Tibial artery (tissue), 4 donors: ENCODE data around the gene RBM26.
A peak's percentile ranks its signal among the peaks of the same experiment; 100 is the strongest.

Experiments
- DNase-seq, 2 donors: peaks; one replicate each; pipeline ENCODE4 v3.0.0-alpha.2; 2019
- H3K27ac ChIP-seq, 2 donors: fragments of 200-600 bp; sonication (generic) in 1 of 2; 1 replicate in 1 of 2; 2 replicates in 1 of 2; pipeline ENCODE4 v1.5.1; 2018 to 2019; ENCODE audit warnings: mild to moderate bottlenecking in 1 of 2
- H3K27me3 ChIP-seq, 2 donors: fragments of 200-600 bp; sonication (generic) in 1 of 2; one replicate each; pipeline versions ENCODE4 v1.5.1 to v1.6.0; 2016 to 2019
- H3K36me3 ChIP-seq, 3 donors: fragments of 200-600 bp; sonication (generic) in 2 of 3; one replicate each; pipeline ENCODE4 v1.5.1; 2016 to 2019; ENCODE audit warnings: mild to moderate bottlenecking in 2 of 3
- H3K4me1 ChIP-seq, 4 donors: fragments of 200-600 bp; sonication (generic) in 2 of 4; 1 replicate in 3 of 4; 2 replicates in 1 of 4; pipeline ENCODE4 v1.5.1; 2016 to 2019
- H3K4me3 ChIP-seq, 2 donors: fragments of 200-600 bp; sonication (generic) in 1 of 2; 1 replicate in 1 of 2; 2 replicates in 1 of 2; pipeline ENCODE4 v1.5.1; 2018 to 2019; ENCODE audit warnings: mild to moderate bottlenecking in 2 of 2
- H3K9me3 ChIP-seq, 3 donors: fragments of 200-600 bp; sonication (generic) in 1 of 3; one replicate each; pipeline ENCODE4 v1.5.1; 2016 to 2019
- intact Hi-C: fragments of 100-400 bp; cut with DNase I; formaldehyde crosslinking; loops from one replicate; pipeline ENCODE4 v1.15.0; 2023; ENCODE audit warnings: low total_unique reads
- TF ChIP-seq, protein P1 (sequence below), 2 experiments: fragments of 200-600 bp in 1 of 2; fragments of 450-650 bp in 1 of 2; IDR thresholded peaks; one replicate each; pipeline ENCODE4 v1.5.1; 2017 to 2019; ENCODE audit warnings: antibody characterized with exemption in 2 of 2, mild to moderate bottlenecking in 1 of 2, moderate library complexity in 1 of 2

Gene RBM26

DNA sequence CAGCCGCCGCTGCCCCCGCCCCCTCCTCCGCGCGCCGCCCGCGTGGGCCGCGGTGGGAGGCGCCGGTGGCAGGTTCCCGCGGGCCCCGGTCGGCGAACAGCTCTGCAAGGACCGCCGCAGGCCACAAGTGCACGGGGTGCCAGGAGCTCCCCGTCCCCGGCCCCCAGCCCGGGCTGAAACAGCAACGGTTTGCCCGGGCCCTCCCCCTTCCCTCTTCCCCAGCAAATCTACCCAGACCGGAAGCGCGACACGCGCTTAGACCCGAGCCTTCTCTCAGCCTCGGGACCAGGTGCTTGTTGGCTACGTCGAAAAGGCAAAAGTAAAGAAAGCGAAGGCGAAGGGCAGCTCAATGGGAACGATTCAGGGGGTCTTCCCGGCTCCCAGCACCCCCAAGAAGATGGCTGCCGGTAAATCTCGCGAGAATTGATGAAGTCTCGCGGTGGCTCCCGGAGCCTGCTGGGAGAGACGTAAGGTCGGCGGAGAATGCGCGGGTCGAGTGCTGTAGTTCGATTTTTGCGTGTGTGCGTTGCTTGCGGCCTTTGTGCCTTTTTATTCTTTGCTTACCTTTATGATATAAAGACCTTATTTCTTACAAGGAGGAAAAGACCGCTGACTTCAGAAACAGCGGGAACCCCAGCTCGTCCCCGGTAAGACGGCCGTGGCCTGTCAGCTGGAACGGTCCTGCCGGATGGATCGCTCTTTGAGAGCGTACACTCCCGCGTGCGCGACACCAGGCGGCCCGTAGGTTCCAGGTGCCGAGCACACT, at the start of gene RBM26:
TSS of gene RBM26 (minus strand) at position 425 of the 766 bp plus-strand sequence. CDS start 481 bp downstream, outside the sequence.
- Histone ChIP-seq H3K9me3 (no peaks in the 10 kb centered on the region), H3K4me1 (peaks cover 0 to 55% (median 28%) of the 10 kb centered on the region in 4 donors), H3K27ac (peak within 1 kb of the TSS; percentile 91 to 98), H3K4me3 (peak within 1 kb of the TSS; percentile 76 to 98), H3K27me3 (no peaks in the 10 kb centered on the region), H3K36me3 (no peaks in the 10 kb centered on the region)
- peak; percentile 94 to 96 for DNase-seq
- TF ChIP-seq, protein P1, sequence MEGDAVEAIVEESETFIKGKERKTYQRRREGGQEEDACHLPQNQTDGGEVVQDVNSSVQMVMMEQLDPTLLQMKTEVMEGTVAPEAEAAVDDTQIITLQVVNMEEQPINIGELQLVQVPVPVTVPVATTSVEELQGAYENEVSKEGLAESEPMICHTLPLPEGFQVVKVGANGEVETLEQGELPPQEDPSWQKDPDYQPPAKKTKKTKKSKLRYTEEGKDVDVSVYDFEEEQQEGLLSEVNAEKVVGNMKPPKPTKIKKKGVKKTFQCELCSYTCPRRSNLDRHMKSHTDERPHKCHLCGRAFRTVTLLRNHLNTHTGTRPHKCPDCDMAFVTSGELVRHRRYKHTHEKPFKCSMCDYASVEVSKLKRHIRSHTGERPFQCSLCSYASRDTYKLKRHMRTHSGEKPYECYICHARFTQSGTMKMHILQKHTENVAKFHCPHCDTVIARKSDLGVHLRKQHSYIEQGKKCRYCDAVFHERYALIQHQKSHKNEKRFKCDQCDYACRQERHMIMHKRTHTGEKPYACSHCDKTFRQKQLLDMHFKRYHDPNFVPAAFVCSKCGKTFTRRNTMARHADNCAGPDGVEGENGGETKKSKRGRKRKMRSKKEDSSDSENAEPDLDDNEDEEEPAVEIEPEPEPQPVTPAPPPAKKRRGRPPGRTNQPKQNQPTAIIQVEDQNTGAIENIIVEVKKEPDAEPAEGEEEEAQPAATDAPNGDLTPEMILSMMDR (IDR thresholded peaks at IDR 0.05) = peak in 1 of 2 experiments; percentile 15
- intact Hi-C loops = no loop called here

DNA sequence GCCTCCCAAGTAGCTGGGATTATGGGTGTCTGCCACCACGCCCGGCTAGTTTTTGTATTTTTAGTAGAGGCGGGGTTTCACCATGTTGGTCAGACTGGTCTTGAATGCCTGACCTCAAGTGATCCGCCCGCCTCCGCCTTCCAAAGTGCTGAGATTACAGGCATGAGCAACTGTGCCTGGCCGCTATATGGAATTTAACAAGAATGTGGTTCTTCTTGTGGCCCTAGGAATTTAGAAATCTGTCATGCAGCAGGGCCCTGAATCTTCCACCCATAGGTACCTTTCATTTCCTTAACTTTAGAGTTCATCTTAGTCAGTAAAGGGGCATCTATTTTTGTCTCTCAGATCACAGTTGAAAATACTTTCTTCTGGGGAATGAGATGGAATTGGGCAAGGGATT, 49.3 kb upstream of the RBM26 start:
- DNase-seq = no peak

DNA sequence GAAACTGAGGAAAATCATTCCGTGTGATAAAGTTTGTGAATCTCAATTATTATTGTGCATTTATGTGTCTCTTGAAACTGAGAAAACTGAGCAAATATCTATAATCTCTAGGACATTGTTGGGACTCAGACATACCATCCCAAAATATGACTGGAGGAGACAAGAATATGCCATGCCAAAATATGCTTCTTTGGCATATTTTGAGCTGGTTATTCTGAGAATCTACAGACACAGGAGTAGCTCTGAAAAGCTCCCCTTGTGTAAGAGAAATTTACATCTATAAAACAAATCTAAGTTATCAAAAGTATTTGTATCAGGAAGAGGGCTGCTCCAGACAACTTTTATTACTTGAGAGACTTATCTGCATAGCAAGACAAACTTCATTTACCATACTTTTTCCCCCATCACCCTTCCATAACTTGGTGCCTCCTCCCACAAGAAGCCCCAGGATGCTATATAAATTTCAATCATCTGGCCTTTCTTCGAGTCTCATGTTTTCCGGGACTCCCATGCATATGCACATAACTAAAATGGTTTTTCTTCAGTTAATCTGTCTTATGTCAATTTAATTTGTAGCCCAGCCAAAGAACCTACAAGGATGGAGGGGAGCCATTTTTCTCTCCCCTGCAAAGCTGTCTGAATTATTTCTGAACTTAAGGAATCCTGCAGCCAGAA, 46.3 kb upstream of the RBM26 start:
- intact Hi-C loops = no loop called here
- no peaks in the 10 kb centered on the region for H3K9me3 ChIP-seq
- H3K27ac ChIP-seq = no peak overlapping the region
- peaks cover 0 to 4% of the 10 kb centered on the region in 2 donors for H3K27me3 ChIP-seq
- no peak overlapping the region for H3K4me3 ChIP-seq
- TF ChIP-seq, protein P1 (IDR thresholded peaks at IDR 0.05) = no peak
- no peaks in the 10 kb centered on the region for H3K4me1 ChIP-seq
- no peak for DNase-seq
- no peaks in the 10 kb centered on the region for H3K36me3 ChIP-seq

More for the DNA sequence above, 49.3 kb upstream of the RBM26 start:
- Histone ChIP-seq H3K36me3 (no peaks in the 10 kb centered on the region), H3K9me3 (no peaks in the 10 kb centered on the region), H3K27me3 (peaks cover 0 to 4% of the 10 kb centered on the region in 2 donors), H3K4me1 (no peaks in the 10 kb centered on the region), H3K27ac (no peak overlapping the region), H3K4me3 (no peak overlapping the region)
- TF ChIP-seq, protein P1 (IDR thresholded peaks at IDR 0.05) = no peak
- intact Hi-C loops = no loop called here

GRCh38 chr13:79451500-79451962, 45.5 kb upstream of the RBM26 start:
- Histone ChIP-seq H3K9me3 (no peaks in the 10 kb centered on the region), H3K27me3 (peaks cover 0 to 4% of the 10 kb centered on the region in 2 donors), H3K27ac (no peak overlapping the region), H3K36me3 (no peaks in the 10 kb centered on the region), H3K4me1 (no peaks in the 10 kb centered on the region), H3K4me3 (no peak overlapping the region)
- no peak for DNase-seq
- intact Hi-C loops = no loop called here
- TF ChIP-seq, protein P1 (IDR thresholded peaks at IDR 0.05) = no peak

- Histone ChIP-seq H3K27ac (no peak overlapping the region), H3K4me3 (no peak overlapping the region), H3K36me3 (no peaks in the 10 kb centered on the region), H3K9me3 (no peaks in the 10 kb centered on the region), H3K4me1 (no peaks in the 10 kb centered on the region), H3K27me3 (peaks cover 0 to 4% of the 10 kb centered on the region in 2 donors)
- no peak for DNase-seq
- TF ChIP-seq, protein P1 (IDR thresholded peaks at IDR 0.05) = no peak
- intact Hi-C loops = no loop called here
Observed at GRCh38 chr13:79450110-79450509, 44.1 kb upstream of the RBM26 start.
